Stomach (tissue), 4 donors: Measurements from ENCODE around the gene LAMB4.

Experiments
- POLR2A ChIP-seq, 4 donors: fragments of 450-650 bp; IDR thresholded peaks; one replicate each; pipeline ENCODE4 v1.6.1; 2016; ENCODE audit warnings: antibody characterized with exemption in 4 of 4, control low read depth in 2 of 4, mild to moderate bottlenecking in 1 of 4, moderate library complexity in 1 of 4
- TF ChIP-seq, protein P1 (sequence below), 7 experiments: fragments of 450-650 bp in 4 of 7; fragments of 200-600 bp in 3 of 7; sonication (generic) in 3 of 7; IDR thresholded peaks; one replicate each; pipeline ENCODE4 v1.5.1; 2016 to 2019; ENCODE audit warnings: antibody characterized with exemption in 7 of 7, control low read depth in 2 of 7, mild to moderate bottlenecking in 1 of 7

- TF ChIP-seq, protein P1, sequence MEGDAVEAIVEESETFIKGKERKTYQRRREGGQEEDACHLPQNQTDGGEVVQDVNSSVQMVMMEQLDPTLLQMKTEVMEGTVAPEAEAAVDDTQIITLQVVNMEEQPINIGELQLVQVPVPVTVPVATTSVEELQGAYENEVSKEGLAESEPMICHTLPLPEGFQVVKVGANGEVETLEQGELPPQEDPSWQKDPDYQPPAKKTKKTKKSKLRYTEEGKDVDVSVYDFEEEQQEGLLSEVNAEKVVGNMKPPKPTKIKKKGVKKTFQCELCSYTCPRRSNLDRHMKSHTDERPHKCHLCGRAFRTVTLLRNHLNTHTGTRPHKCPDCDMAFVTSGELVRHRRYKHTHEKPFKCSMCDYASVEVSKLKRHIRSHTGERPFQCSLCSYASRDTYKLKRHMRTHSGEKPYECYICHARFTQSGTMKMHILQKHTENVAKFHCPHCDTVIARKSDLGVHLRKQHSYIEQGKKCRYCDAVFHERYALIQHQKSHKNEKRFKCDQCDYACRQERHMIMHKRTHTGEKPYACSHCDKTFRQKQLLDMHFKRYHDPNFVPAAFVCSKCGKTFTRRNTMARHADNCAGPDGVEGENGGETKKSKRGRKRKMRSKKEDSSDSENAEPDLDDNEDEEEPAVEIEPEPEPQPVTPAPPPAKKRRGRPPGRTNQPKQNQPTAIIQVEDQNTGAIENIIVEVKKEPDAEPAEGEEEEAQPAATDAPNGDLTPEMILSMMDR (IDR thresholded peaks at IDR 0.05) = no peak
- no peak for TF ChIP-seq POLR2A (IDR thresholded peaks at IDR 0.05)
These were observed 102.0 kb downstream of the LAMB4 start for GRCh38 chr7:108028111-108028510.
